ENCODE data around the gene DHFR.
"Not testable (repeated sequence)": the region's sequence is repeated elsewhere in the genome, so short reads cannot be mapped to it uniquely, and the experiment has no call there.

DHFR gene

GRCh38 chr5:80594810-80595209, 60.0 kb downstream of the DHFR start:
- DNase-seq (ENCODE audit: low spot score) = peak; percentile 3

- DNase-seq (ENCODE audit: low spot score) = no peak
Measured at GRCh38 chr5:80592761-80593160, 62.0 kb downstream of the DHFR start.

- DNase-seq (ENCODE audit: low spot score) = no peak
Measured at GRCh38 chr5:80592105-80592504, 62.7 kb downstream of the DHFR start.

- DNase-seq (ENCODE audit: low spot score) = no peak
Measured at GRCh38 chr5:80591352-80591751, 63.4 kb downstream of the DHFR start.

GRCh38 chr5:80590766-80591165, 64.0 kb downstream of the DHFR start:
- no peak for DNase-seq (ENCODE audit: low spot score)

- no peak for DNase-seq (ENCODE audit: low spot score)
Measured at GRCh38 chr5:80588858-80589540, 65.8 kb downstream of the DHFR start.

- no peak for DNase-seq (ENCODE audit: low spot score)
Measured at GRCh38 chr5:80584770-80585169, 70.0 kb downstream of the DHFR start.

- DNase-seq (ENCODE audit: low spot score) = not testable (repeated sequence)
Measured at GRCh38 chr5:80580291-80580690, 74.5 kb downstream of the DHFR start.

- DNase-seq (ENCODE audit: low spot score) = no peak
Measured at GRCh38 chr5:80579050-80579449, 75.7 kb downstream of the DHFR start.

GRCh38 chr5:80577707-80578106, 77.1 kb downstream of the DHFR start:
- DNase-seq (ENCODE audit: low spot score) = no peak

GRCh38 chr5:80576383-80576782, 78.4 kb downstream of the DHFR start:
- DNase-seq (ENCODE audit: low spot score) = no peak

Data from pons (tissue), 1 donor.